DOHH2 (cell line): ENCODE results near the gene HTRA2.

ENCODE experiments used
- CTCF ChIP-seq: fragments of 200-600 bp; sonication (generic); IDR thresholded peaks from one replicate; pipeline ENCODE4 v1.5.1; 2014; ENCODE audit warnings: antibody characterized with exemption, mild to moderate bottlenecking, low read depth, low read length; ENCODE audit not compliant: poor library complexity, severe bottlenecking
- EZH2phosphoT487 ChIP-seq: fragments of 200-600 bp; sonication (generic); IDR thresholded peaks from 2 replicates; pipeline ENCODE4 v1.6.1; 2017; ENCODE audit warnings: borderline replicate concordance, mild to moderate bottlenecking, antibody characterized with exemption, low read length, moderate library complexity, mixed read lengths

DNA sequence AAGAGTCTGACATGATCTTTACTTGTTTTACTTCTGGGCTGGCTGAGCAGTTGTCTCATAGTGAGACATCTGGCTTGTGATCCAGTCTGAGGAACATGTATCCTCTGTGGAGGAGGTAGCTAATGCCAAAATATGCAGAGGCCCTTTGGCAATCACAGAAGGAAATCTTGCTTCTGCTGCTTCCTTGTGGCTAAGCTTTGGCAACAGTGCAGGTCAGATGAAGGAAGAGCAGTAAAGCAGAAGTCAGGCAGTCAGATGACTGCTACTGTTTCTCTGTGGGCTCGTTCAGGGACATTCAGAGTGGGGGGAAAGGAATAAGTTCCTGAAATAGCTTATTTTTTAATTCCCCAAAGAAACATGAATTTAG, 47.1 kb downstream of the HTRA2 start:
- TF ChIP-seq CTCF (no peak), EZH2phosphoT487 (no peak)
